K562 (cell line): ENCODE results near the gene ZDHHC12. TPM values are rescaled to one million over a fixed set of nuclear protein-coding genes. Genes with fewer than 3 reads are reported as not detected.
A peak's percentile ranks its signal among the peaks of the same experiment; 100 is the strongest.

Experiments used
- ARNT ChIP-seq, 2 experiments: fragments of 450-650 bp; IDR thresholded peaks; 2 replicates each; pipeline ENCODE4 v1.6.1; 2016; ENCODE audit warnings: mild to moderate bottlenecking in 1 of 2
- ATF7 ChIP-seq: fragments of 450-650 bp; IDR thresholded peaks from 2 replicates; pipeline ENCODE4 v1.7.1; 2014; ENCODE audit warnings: mild to moderate bottlenecking, moderate library complexity
- EP400 ChIP-seq: fragments of 450-650 bp; IDR thresholded peaks from 2 replicates; pipeline ENCODE4 v1.6.1; 2017; ENCODE audit warnings: antibody characterized with exemption, mild to moderate bottlenecking, moderate library complexity
- ETV5 ChIP-seq: sonication (generic); formaldehyde crosslinking; IDR thresholded peaks from 2 replicates; pipeline ENCODE4 v1.4.0; 2020; ENCODE audit warnings: low read depth, mild to moderate bottlenecking, missing genetic modification reagents
- FOXA1 ChIP-seq: fragments of 450-650 bp; IDR thresholded peaks from 2 replicates; pipeline ENCODE4 v1.6.1; 2016; ENCODE audit warnings: mild to moderate bottlenecking, borderline replicate concordance
- GABPB1 ChIP-seq: sonication (generic); formaldehyde crosslinking; IDR thresholded peaks from 2 replicates; pipeline ENCODE4 v1.8.0; 2022; ENCODE audit warnings: mild to moderate bottlenecking, missing genetic modification reagents
- GATAD2B ChIP-seq: fragments of 450-650 bp; IDR thresholded peaks from 2 replicates; pipeline ENCODE4 v1.6.1; 2017; ENCODE audit warnings: mild to moderate bottlenecking, borderline replicate concordance
- KDM1A ChIP-seq, 2 experiments: fragments of 450-650 bp; IDR thresholded peaks; 2 replicates each; pipeline ENCODE4 v1.6.1; 2016; ENCODE audit warnings: mild to moderate bottlenecking in 2 of 2
- MYNN ChIP-seq, 2 experiments: sonication (generic); formaldehyde crosslinking in 1 of 2; IDR thresholded peaks; 2 replicates each; pipeline versions ENCODE4 v1.5.0 to v1.6.1; 2016 to 2020; ENCODE audit warnings: antibody characterized with exemption in 1 of 2, missing genetic modification reagents in 1 of 2
- RCOR1 ChIP-seq, 2 experiments: IDR thresholded peaks; 2 replicates each; pipeline ENCODE4 v1.6.1; 2012; ENCODE audit warnings: low read depth in 2 of 2, low read length in 2 of 2, borderline replicate concordance in 1 of 2, improper control_type of control experiment in 1 of 2
- SAP30 ChIP-seq: fragments of 200-600 bp; sonication (generic); IDR thresholded peaks from 2 replicates; pipeline ENCODE4 v1.6.1; 2012; ENCODE audit warnings: borderline replicate concordance, low read depth, mild to moderate bottlenecking, moderate library complexity, low read length, control low read depth, inconsistent platforms; ENCODE audit not compliant: insufficient read depth, poor library complexity, severe bottlenecking
- SMARCE1 ChIP-seq: fragments of 450-650 bp; IDR thresholded peaks from 2 replicates; pipeline ENCODE4 v1.7.1; 2016; ENCODE audit warnings: mild to moderate bottlenecking
- TAF1 ChIP-seq: IDR thresholded peaks from 2 replicates; pipeline ENCODE4 v1.6.1; 2011; ENCODE audit warnings: mild to moderate bottlenecking, low read length, moderate library complexity; ENCODE audit not compliant: insufficient read depth, control insufficient read depth, severe bottlenecking; ENCODE audit errors: extremely low read depth
- TAF9B ChIP-seq: fragments of 450-650 bp; IDR thresholded peaks from 2 replicates; pipeline ENCODE4 v1.6.1; 2018; ENCODE audit warnings: mild to moderate bottlenecking; ENCODE audit not compliant: partially characterized antibody
- TBP ChIP-seq: optimal IDR thresholded peaks from 2 replicates; pipeline ENCODE3; 2011; ENCODE audit warnings: low read depth, low read length, improper control_type of control experiment
- YY1 ChIP-seq, 3 experiments: IDR thresholded peaks; 2 replicates each; pipeline ENCODE4 v1.6.1; 2011; ENCODE audit warnings: low read length in 2 of 3, mild to moderate bottlenecking in 2 of 3, moderate library complexity in 2 of 3, borderline replicate concordance in 1 of 3, control low read depth in 1 of 3, low read depth in 1 of 3; ENCODE audit not compliant: insufficient read depth in 3 of 3, insufficient replicate concordance in 2 of 3, control insufficient read depth in 1 of 3, insufficient read length in 1 of 3; ENCODE audit errors: extremely low read depth in 1 of 3
- ZNF511 ChIP-seq: sonication (generic); formaldehyde crosslinking; IDR thresholded peaks from 2 replicates; pipeline ENCODE4 v1.8.0; 2022; ENCODE audit warnings: mild to moderate bottlenecking, missing genetic modification reagents
- polyA plus RNA-seq, 8 experiments: library from polyadenylated mRNA; depleted of rRNA in 4 of 8; stranded (reverse) in 5 of 8; unstranded in 3 of 8; fragments of >200 nt; fragmentation: Nextera tagmentation in 2 of 8; fragmentation: Illumina TruSeq in 1 of 8; extraction: Ambion mirVana in 2 of 8; extraction: Trizol in 1 of 8; gene quantifications; 2 replicates each; pipeline versions ENCODE4 v1.2.1 to v1.2.3, GENCODE V29; 2011 to 2014; ENCODE audit warnings: inconsistent platforms in 1 of 8, missing spikeins in 1 of 8
- total RNA-seq, 7 experiments: library from RNA; depleted of rRNA in 6 of 7; stranded (reverse); fragments of >200 nt in 6 of 7; fragmentation: Illumina TruSeq in 2 of 7; extraction: Trizol in 2 of 7; gene quantifications; 2 replicates each; pipeline versions ENCODE4 v1.2.1 to v1.2.3, GENCODE V29; 2011 to 2021; ENCODE audit warnings: low replicate concordance in 1 of 7
- TF ChIP-seq, protein P1 (sequence below): sonication (generic); formaldehyde crosslinking; IDR thresholded peaks from 2 replicates; pipeline ENCODE4 v1.8.1; 2023; ENCODE audit warnings: mild to moderate bottlenecking, missing genetic modification reagents
- TF ChIP-seq, protein P2 (sequence below): fragments of 150-350 bp; IDR thresholded peaks from 2 replicates; pipeline ENCODE4 v1.6.1; 2014; ENCODE audit warnings: low read depth, mild to moderate bottlenecking, low read length, borderline replicate concordance
- TF ChIP-seq, protein P3 (sequence below): sonication (generic); formaldehyde crosslinking; IDR thresholded peaks from 2 replicates; pipeline ENCODE4 v1.9.0; 2022; ENCODE audit warnings: mild to moderate bottlenecking, missing genetic modification reagents

Gene ZDHHC12
- total and polyA plus RNA-seq, 9 of the 15 experiments (the other 6 are each of a cell fraction or from before 2014, with no cell fraction given), result 0.21 to 38.0 (median 13.8) TPM

DNA sequence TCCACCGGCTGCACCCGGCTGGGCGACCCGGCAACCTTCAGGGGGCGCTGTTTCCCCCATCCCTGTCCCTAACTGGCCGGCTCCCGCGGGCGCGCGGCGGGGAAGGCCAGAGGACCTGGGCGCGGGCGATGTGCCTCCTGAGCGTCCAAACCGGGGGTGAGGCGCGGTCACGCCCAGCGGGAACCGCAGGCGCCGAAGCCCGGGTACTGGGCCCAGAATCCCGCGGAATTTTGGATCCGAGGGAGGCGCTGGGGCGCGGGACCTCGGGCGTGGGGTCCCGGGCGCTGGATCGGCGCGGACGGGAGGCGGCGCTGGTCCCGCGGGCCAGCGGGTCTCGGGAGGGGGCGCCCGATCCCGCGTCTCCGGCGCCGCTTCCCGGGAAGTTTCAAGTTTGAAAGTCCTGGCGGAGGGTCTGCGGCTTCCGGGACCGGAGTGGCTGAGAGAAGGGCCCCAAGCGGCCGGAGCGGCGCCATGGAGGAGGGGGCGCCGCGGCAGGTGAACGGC, 21.4 kb downstream of the ZDHHC12 start, which contains the start of gene PKN3 (continued):
- TF ChIP-seq KDM1A (IDR thresholded peaks at IDR 0.05) (no peak), GABPB1 (CRISPR knock-in tag) (peak; percentile 65; the same call in 1 of the 2 replicates), ATF7 (peak; percentile 81), MYNN (IDR thresholded peaks at IDR 0.05) (no peak), MYNN (CRISPR knock-in tag; IDR thresholded peaks at IDR 0.05) (no peak), ZNF511 (CRISPR knock-in tag) (0 out of 2 replicates have a peak, but pooled peaks have one; percentile 16), RCOR1 (IDR thresholded peaks at IDR 0.05; ENCODE audit: borderline replicate concordance in 1 of 2, low read depth in 2 of 2, low read length in 2 of 2) (0 out of 4 replicates have a peak, but pooled peaks of 1 of the 2 experiments have one; percentile 4), TAF1 (peak; percentile 54), TBP (peak; percentile 59), FOXA1 (no peak), GATAD2B (peak; percentile 92; the same call in 1 of the 2 replicates), EP400 (peak; percentile 56; the same call in 1 of the 2 replicates), SAP30 (peak; percentile 45), SMARCE1 (no peak), ARNT (IDR thresholded peaks at IDR 0.05) (no peak), TAF9B (no peak), YY1 (IDR thresholded peaks at IDR 0.05; ENCODE audit: borderline replicate concordance in 1 of 3, control insufficient read depth in 1 of 3, extremely low read depth in 1 of 3, insufficient read depth in 3 of 3, insufficient read length in 1 of 3, insufficient replicate concordance in 2 of 3, low read depth in 1 of 3, low read length in 2 of 3) (peak in 2 of 3 experiments; percentile 28 to 39), ETV5 (CRISPR knock-in tag) (no peak)
- TF ChIP-seq, protein P1, sequence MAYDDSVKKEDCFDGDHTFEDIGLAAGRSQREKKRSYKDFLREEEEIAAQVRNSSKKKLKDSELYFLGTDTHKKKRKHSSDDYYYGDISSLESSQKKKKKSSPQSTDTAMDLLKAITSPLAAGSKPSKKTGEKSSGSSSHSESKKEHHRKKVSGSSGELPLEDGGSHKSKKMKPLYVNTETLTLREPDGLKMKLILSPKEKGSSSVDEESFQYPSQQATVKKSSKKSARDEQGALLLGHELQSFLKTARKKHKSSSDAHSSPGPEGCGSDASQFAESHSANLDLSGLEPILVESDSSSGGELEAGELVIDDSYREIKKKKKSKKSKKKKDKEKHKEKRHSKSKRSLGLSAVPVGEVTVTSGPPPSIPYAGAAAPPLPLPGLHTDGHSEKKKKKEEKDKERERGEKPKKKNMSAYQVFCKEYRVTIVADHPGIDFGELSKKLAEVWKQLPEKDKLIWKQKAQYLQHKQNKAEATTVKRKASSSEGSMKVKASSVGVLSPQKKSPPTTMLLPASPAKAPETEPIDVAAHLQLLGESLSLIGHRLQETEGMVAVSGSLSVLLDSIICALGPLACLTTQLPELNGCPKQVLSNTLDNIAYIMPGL (CRISPR knock-in tag), result peak; percentile 91; the same call in 1 of the 2 replicates
- TF ChIP-seq, protein P2, sequence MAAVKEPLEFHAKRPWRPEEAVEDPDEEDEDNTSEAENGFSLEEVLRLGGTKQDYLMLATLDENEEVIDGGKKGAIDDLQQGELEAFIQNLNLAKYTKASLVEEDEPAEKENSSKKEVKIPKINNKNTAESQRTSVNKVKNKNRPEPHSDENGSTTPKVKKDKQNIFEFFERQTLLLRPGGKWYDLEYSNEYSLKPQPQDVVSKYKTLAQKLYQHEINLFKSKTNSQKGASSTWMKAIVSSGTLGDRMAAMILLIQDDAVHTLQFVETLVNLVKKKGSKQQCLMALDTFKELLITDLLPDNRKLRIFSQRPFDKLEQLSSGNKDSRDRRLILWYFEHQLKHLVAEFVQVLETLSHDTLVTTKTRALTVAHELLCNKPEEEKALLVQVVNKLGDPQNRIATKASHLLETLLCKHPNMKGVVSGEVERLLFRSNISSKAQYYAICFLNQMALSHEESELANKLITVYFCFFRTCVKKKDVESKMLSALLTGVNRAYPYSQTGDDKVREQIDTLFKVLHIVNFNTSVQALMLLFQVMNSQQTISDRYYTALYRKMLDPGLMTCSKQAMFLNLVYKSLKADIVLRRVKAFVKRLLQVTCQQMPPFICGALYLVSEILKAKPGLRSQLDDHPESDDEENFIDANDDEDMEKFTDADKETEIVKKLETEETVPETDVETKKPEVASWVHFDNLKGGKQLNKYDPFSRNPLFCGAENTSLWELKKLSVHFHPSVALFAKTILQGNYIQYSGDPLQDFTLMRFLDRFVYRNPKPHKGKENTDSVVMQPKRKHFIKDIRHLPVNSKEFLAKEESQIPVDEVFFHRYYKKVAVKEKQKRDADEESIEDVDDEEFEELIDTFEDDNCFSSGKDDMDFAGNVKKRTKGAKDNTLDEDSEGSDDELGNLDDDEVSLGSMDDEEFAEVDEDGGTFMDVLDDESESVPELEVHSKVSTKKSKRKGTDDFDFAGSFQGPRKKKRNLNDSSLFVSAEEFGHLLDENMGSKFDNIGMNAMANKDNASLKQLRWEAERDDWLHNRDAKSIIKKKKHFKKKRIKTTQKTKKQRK, result no peak
- TF ChIP-seq, protein P3, sequence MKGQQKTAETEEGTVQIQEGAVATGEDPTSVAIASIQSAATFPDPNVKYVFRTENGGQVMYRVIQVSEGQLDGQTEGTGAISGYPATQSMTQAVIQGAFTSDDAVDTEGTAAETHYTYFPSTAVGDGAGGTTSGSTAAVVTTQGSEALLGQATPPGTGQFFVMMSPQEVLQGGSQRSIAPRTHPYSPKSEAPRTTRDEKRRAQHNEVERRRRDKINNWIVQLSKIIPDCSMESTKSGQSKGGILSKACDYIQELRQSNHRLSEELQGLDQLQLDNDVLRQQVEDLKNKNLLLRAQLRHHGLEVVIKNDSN, result 0 out of 2 replicates have a peak, but pooled peaks have one; percentile 19
